Chondrocyte (in vitro differentiated cells): ENCODE results near the gene CKMT2. TPM values are rescaled to one million over a fixed set of nuclear protein-coding genes. Genes with fewer than 3 reads are reported as not detected.

Experiments used
- DNase-seq: peaks from one replicate; pipeline ENCODE4 v3.0.0; 2021; ENCODE audit warnings: mixed read lengths, low spot score
- H3K27ac Mint-ChIP-seq: one replicate; pipeline ENCODE4 v1.8.0; 2021; ENCODE audit warnings: mild to moderate bottlenecking, moderate library complexity, mixed read lengths; ENCODE audit not compliant: unreplicated experiment
- H3K27me3 Mint-ChIP-seq: 2 replicates; pipeline ENCODE4 v1.8.0; 2021; ENCODE audit warnings: low read depth, mixed read lengths
- H3K36me3 Mint-ChIP-seq: 2 replicates; pipeline ENCODE4 v1.8.0; 2021; ENCODE audit warnings: low read depth, mixed read lengths
- H3K4me1 Mint-ChIP-seq: 2 replicates; pipeline ENCODE4 v1.8.0; 2021; ENCODE audit warnings: low read depth, mild to moderate bottlenecking, mixed read lengths
- H3K4me3 Mint-ChIP-seq: one replicate; pipeline ENCODE4 v1.8.0; 2021; ENCODE audit warnings: mild to moderate bottlenecking, moderate library complexity, mixed read lengths; ENCODE audit not compliant: unreplicated experiment
- H3K9me3 Mint-ChIP-seq: 2 replicates; pipeline ENCODE4 v1.8.0; 2021; ENCODE audit warnings: low read depth, mixed read lengths
- total RNA-seq: library from RNA; stranded (reverse); gene quantifications from 3 replicates; pipeline ENCODE4 v1.2.1, GENCODE V29; 2021
- TF ChIP-seq, protein P1 (sequence below): fragments of 200-600 bp; sonication (generic); IDR thresholded peaks from 2 replicates; pipeline ENCODE4 v1.5.0; 2021; ENCODE audit warnings: antibody characterized with exemption, mild to moderate bottlenecking, moderate library complexity

The CKMT2 gene
- total RNA-seq, 1 donor from 2014 or later: not detected

DNA sequence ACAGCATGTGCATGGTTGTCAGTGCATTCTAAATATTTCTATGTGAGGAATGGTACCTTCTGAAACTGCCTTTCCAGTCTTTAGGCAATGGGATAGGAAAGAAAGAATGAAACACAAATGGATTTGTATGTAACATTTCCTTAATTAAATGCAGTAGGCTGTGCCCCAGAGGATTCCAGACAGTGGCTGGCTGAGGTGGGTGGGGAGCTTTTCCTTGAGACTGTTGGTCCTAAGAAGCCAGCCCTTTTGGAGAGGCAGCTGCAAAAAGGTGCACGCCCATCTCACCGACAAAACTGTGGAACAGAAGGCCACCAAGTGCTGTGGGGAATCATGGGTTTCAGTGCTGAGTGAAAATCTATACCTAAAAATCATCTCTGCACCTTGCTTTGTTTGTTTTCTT is 6.8 kb upstream of the CKMT2 start:
- H3K27ac Mint-ChIP-seq: no peak overlapping the region
- TF ChIP-seq, protein P1, sequence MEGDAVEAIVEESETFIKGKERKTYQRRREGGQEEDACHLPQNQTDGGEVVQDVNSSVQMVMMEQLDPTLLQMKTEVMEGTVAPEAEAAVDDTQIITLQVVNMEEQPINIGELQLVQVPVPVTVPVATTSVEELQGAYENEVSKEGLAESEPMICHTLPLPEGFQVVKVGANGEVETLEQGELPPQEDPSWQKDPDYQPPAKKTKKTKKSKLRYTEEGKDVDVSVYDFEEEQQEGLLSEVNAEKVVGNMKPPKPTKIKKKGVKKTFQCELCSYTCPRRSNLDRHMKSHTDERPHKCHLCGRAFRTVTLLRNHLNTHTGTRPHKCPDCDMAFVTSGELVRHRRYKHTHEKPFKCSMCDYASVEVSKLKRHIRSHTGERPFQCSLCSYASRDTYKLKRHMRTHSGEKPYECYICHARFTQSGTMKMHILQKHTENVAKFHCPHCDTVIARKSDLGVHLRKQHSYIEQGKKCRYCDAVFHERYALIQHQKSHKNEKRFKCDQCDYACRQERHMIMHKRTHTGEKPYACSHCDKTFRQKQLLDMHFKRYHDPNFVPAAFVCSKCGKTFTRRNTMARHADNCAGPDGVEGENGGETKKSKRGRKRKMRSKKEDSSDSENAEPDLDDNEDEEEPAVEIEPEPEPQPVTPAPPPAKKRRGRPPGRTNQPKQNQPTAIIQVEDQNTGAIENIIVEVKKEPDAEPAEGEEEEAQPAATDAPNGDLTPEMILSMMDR: no peak
- no peak for DNase-seq
- no peaks in the 10 kb centered on the region for H3K27me3 Mint-ChIP-seq
- no peaks in the 10 kb centered on the region for H3K36me3 Mint-ChIP-seq
- no peaks in the 10 kb centered on the region for H3K9me3 Mint-ChIP-seq
- H3K4me3 Mint-ChIP-seq: no peak overlapping the region
- H3K4me1 Mint-ChIP-seq: no peaks in the 10 kb centered on the region

DNA sequence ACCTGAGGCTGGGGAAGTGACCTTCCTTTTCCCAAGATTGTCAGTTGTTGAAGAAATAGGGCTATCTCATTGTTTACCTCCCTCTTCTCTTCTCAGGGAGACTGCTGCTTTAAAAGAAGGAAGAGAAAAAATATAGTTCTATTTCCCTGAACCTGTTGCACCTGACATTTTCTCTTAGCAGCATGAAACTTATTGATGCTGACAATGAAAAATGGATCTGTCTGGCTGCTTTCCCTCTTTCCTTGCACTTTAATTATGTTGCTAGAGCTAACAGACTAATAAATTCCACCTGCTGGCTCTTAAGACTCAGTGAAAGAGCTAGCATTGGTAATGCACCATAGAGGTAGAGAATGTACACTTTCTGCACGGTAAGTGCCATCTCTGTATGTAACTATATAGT is 6.2 kb upstream of the CKMT2 start:
- H3K4me3 Mint-ChIP-seq: no peak overlapping the region
- no peaks in the 10 kb centered on the region for H3K9me3 Mint-ChIP-seq
- H3K36me3 Mint-ChIP-seq: no peaks in the 10 kb centered on the region
- no peaks in the 10 kb centered on the region for H3K4me1 Mint-ChIP-seq
- H3K27me3 Mint-ChIP-seq: no peaks in the 10 kb centered on the region
- TF ChIP-seq, protein P1: no peak
- no peak for DNase-seq
- no peak overlapping the region for H3K27ac Mint-ChIP-seq

DNA sequence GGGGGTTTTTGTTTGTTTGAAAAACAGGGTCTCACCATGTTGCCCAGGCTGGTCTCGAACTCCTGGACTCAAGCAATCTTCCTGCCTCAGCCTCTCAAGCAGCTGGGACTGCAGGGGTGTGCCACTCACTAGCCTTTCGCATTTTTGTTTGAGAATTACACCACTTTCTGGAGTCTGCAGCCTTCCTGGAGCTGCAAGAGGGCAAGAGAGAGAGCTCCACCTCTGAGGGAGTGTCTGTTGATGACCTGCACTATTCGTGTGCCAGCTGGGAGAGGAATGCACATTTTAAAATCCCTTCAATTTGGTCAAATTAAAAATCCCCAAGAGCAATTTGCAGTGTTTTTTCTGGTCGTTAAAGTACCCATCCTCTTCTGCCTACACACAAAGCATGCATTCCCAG is 5.0 kb upstream of the CKMT2 start:
- TF ChIP-seq, protein P1: no peak
- Mint-ChIP-seq H3K36me3 (no peaks in the 10 kb centered on the region), H3K27me3 (no peaks in the 10 kb centered on the region), H3K4me1 (no peaks in the 10 kb centered on the region), H3K27ac (no peak overlapping the region), H3K9me3 (no peaks in the 10 kb centered on the region), H3K4me3 (no peak overlapping the region)
- no peak for DNase-seq

DNA sequence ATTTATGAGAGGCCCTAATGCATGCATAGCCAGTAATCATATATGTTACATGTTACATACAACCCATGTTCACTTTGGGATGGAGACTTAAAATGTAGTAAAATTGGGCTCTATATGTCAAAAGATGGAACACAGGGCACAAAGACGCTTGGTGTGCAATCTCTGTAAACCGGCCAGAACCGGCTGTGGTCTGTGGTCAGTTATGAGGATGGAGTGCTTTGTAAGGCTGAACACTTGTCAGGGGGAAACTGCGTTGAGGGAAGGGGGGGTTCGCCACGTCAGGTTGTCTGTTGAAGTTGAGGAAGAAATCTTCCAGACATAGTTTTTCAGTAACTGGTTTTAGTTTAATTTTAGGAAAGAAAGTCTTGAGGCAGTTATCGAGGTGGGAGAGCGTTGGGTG is 2.7 kb upstream of the CKMT2 start:
- Mint-ChIP-seq H3K9me3 (no peaks in the 10 kb centered on the region), H3K4me3 (no peak overlapping the region), H3K27ac (no peak overlapping the region), H3K36me3 (no peaks in the 10 kb centered on the region), H3K27me3 (no peaks in the 10 kb centered on the region), H3K4me1 (peaks cover 2% of the 10 kb centered on the region)
- TF ChIP-seq, protein P1: no peak
- DNase-seq: no peak

DNA sequence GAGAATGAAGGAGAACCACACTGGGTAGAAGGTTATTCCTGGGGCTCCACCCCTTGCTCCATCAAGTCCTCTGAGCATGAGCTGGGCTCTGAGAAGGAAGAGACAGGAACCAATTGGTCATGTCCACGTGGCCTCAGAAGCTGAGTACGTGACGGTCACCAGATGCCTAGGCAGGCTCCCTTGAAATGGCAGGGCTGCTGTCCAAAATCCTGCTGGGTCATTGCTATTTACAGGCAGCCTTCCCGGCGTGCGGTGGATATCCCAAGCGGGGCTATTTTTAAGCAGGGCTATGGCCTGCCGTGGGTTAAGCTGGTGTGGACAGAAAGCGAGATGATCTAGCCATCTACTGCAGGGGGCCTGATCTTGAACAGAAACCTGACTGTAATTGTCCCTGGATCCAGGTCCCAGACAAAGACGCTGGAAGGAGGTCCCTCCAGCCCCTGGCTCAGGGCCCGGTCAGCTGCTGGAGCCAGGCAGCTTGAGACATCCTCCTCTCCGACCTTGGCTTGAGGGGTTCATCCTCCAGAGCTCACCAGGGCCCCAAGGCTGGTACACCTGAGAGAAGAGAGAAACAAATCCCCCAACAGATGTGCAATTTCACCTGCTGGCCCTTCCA is 550 bp upstream of the CKMT2 start:
- no peaks in the 10 kb centered on the region for H3K27me3 Mint-ChIP-seq
- no peaks in the 10 kb centered on the region for H3K36me3 Mint-ChIP-seq
- no peak for DNase-seq

More for the DNA sequence above, 550 bp upstream of the CKMT2 start:
- TF ChIP-seq, protein P1: no peak
- Mint-ChIP-seq H3K4me3 (no peak overlapping the region), H3K9me3 (no peaks in the 10 kb centered on the region), H3K4me1 (peaks cover 2% of the 10 kb centered on the region), H3K27ac (no peak overlapping the region)
